ENCODE results near the gene TNFRSF14. TPM values are rescaled to one million over a fixed set of nuclear protein-coding genes. Genes with fewer than 3 reads are reported as not detected.

The TNFRSF14 gene
- polyA plus RNA-seq, 4 donors: 164 to 398 (median 326) TPM

DNA sequence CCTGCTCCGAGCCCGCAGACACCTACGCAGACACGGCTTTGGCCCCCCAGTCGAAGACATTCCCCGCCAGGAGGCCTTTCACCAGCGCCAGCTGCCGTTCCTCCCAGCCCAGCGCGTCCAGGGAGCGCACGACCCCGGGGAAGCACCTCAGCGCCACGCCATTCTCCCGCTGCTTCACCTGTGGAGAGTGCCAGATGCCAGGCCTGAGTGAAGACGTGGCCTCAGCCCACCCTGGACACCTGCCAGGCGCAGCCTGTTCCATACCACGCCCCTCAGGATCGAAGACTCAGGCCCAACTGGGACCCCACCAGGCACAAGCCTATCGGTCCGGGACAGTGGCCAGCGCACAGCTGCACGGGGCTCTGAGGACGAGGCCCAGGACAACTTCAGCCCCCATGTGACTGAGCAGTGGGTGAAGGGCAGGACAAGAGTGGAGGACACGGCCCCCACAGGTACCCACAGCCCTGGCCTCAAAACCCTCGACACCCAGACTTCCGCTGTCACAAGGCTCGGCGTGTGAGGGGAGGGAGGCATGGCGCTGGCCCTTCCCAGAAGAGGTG is 43.2 kb upstream of the TNFRSF14 start:
- Histone ChIP-seq H3K27ac (ENCODE audit: low read depth in 1 of 3, low read length in 2 of 3) (no peak overlapping the region), H3K9me3 (ENCODE audit: control insufficient read depth in 2 of 2, insufficient read depth in 1 of 2, low read depth in 1 of 2, low read length in 1 of 2) (no peaks in the 10 kb centered on the region), H3K4me1 (ENCODE audit: control insufficient read depth in 3 of 3, insufficient read depth in 2 of 3, low read depth in 1 of 3, low read length in 2 of 3) (no peaks in the 10 kb centered on the region), H3K4me3 (ENCODE audit: low read depth in 1 of 3, low read length in 3 of 3) (no peak overlapping the region), H3K36me3 (ENCODE audit: control insufficient read depth in 3 of 3, insufficient read depth in 2 of 3, low read depth in 1 of 3, low read length in 3 of 3) (peaks cover 31 to 98% (median 42%) of the 10 kb centered on the region in 3 donors), H3K27me3 (ENCODE audit: control insufficient read depth in 3 of 3, insufficient read depth in 3 of 3, low read length in 3 of 3) (no peaks in the 10 kb centered on the region)
- 90 to 93% (median 91%) methylated on average over 28 to 31 of the region's 31 CpGs for WGBS, 3 donors
- FAIRE-seq: no peak
- DNase-seq: no peak

DNA sequence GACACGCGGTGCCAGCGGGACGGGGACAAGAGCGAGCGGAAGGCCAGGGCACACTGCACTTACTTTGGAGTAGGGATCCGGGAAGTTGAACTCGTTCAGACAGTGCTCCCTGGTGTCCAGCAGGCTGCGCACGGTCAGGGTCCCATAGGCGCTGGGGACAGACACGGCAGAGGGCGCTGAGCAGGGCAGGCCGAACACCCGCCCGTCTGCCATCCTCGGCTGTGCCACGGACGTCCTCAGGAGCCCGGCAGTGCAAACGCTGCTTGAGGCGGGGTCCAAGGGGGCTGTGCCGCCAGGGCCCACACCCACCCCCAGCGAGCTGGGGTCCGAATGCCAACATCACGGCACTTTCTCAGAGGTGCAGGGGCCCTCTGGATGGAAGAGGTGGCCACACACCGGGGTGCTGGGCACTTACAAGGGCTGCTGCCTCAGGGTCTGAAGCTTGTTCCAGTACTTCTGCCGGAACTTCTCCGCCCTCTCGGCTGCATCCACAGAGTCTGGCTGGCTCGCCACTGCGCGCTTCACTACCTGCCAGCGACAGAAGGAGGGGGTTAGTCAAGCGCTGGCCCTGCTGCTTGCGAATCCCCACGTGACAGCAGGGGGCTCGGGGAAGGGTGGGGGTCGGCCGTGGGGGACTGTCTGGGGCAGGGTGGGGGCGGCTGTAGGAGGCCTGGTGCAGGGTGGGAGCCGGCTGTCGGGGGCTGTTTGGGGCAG is 42.1 kb upstream of the TNFRSF14 start:
- H3K4me3 ChIP-seq (ENCODE audit: low read depth in 1 of 3, low read length in 3 of 3): no peak overlapping the region
- no peak overlapping the region for H3K27ac ChIP-seq (ENCODE audit: low read depth in 1 of 3, low read length in 2 of 3)
- H3K4me1 ChIP-seq (ENCODE audit: control insufficient read depth in 3 of 3, insufficient read depth in 2 of 3, low read depth in 1 of 3, low read length in 2 of 3): no peaks in the 10 kb centered on the region
- H3K36me3 ChIP-seq (ENCODE audit: control insufficient read depth in 3 of 3, insufficient read depth in 2 of 3, low read depth in 1 of 3, low read length in 3 of 3): peaks cover 35 to 98% (median 47%) of the 10 kb centered on the region in 3 donors
- DNase-seq (no peak), FAIRE-seq (no peak)
- no peaks in the 10 kb centered on the region for H3K9me3 ChIP-seq (ENCODE audit: control insufficient read depth in 2 of 2, insufficient read depth in 1 of 2, low read depth in 1 of 2, low read length in 1 of 2)
- whole genome bisulfite sequencing, 3 donors: 94 to 95% (median 95%) methylated on average over 39 to 43 of the region's 43 CpGs
- H3K27me3 ChIP-seq (ENCODE audit: control insufficient read depth in 3 of 3, insufficient read depth in 3 of 3, low read length in 3 of 3): no peaks in the 10 kb centered on the region

DNA sequence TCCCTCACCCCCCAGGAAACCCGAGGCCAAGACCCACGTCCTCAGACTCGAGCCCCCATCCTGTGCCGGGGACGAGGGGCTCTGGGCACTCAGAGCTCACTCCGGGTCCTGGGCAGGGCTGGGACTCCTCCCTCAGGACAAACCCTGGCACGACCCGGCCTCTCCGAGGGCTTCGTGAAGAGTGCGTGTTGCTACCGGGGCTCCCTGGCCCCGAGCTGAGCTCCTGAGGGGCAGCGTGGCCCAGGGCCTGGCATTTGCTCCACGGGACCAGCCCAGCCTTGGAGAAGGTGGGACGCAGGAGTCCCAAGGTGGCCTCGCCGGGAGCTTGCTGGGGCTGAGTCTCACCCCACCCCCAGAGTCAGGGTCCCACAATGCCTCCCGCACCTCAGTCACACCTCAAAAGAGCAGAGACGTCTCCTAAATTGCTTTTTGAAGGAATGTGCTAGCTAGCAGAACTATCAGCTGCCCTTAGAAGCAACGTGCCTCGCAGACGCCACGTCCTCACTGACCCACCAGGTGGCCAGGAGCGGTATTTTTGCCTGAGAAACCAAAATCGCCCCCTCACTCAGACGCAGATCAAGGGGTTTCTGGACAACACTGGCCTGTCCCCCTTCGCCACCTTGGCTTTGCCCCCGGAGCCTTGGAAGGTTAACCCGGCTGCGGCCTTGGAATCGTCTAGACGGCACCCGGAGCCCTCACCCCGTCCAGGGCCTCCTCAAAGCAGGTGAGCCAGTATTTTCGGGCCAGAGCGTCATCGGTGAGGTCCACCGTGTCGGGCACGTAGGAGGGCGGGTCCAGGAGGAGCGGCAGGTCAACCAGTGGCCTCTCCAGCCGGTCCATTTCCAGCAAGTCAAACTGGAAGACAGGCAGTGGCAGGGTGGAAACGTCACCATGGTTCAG is 41.1 kb upstream of the TNFRSF14 start:
- H3K4me1 ChIP-seq (ENCODE audit: control insufficient read depth in 3 of 3, insufficient read depth in 2 of 3, low read depth in 1 of 3, low read length in 2 of 3): no peaks in the 10 kb centered on the region
- FAIRE-seq (no peak), DNase-seq (no peak)
- H3K27ac ChIP-seq (ENCODE audit: low read depth in 1 of 3, low read length in 2 of 3): no peak overlapping the region
- 90 to 94% (median 92%) methylated on average over 44 to 45 of the region's 45 CpGs for whole genome bisulfite sequencing, 3 donors
- no peaks in the 10 kb centered on the region for H3K9me3 ChIP-seq (ENCODE audit: control insufficient read depth in 2 of 2, insufficient read depth in 1 of 2, low read depth in 1 of 2, low read length in 1 of 2)
- peaks cover 36 to 98% (median 41%) of the 10 kb centered on the region in 3 donors for H3K36me3 ChIP-seq (ENCODE audit: control insufficient read depth in 3 of 3, insufficient read depth in 2 of 3, low read depth in 1 of 3, low read length in 3 of 3)
- no peaks in the 10 kb centered on the region for H3K27me3 ChIP-seq (ENCODE audit: control insufficient read depth in 3 of 3, insufficient read depth in 3 of 3, low read length in 3 of 3)
- no peak overlapping the region for H3K4me3 ChIP-seq (ENCODE audit: low read depth in 1 of 3, low read length in 3 of 3)

DNA sequence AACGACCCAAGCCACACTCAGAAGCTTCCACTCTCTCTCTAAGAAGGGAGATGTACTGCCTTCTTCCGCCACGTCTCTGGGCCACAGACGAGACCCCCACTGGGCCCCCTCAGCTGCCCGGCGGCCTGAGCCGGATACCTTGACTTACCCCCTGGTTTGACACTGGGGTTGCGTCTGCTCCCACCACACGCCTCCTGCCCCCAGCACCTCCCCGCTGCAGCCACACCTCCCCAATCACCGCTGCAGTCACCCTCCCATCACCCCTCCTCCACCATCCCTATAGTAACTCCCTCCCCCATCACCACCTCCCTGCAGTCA is 40.4 kb upstream of the TNFRSF14 start:
- no peaks in the 10 kb centered on the region for H3K4me1 ChIP-seq (ENCODE audit: control insufficient read depth in 3 of 3, insufficient read depth in 2 of 3, low read depth in 1 of 3, low read length in 2 of 3)
- WGBS, 3 donors: 92 to 99% (median 93%) methylated on average over 10 to 11 of the region's 11 CpGs
- no peaks in the 10 kb centered on the region for H3K9me3 ChIP-seq (ENCODE audit: control insufficient read depth in 2 of 2, insufficient read depth in 1 of 2, low read depth in 1 of 2, low read length in 1 of 2)
- H3K27ac ChIP-seq (ENCODE audit: low read depth in 1 of 3, low read length in 2 of 3): no peak overlapping the region
- peaks cover 36 to 98% (median 36%) of the 10 kb centered on the region in 3 donors for H3K36me3 ChIP-seq (ENCODE audit: control insufficient read depth in 3 of 3, insufficient read depth in 2 of 3, low read depth in 1 of 3, low read length in 3 of 3)
- DNase-seq: no peak
- no peak for FAIRE-seq
- no peaks in the 10 kb centered on the region for H3K27me3 ChIP-seq (ENCODE audit: control insufficient read depth in 3 of 3, insufficient read depth in 3 of 3, low read length in 3 of 3)
- H3K4me3 ChIP-seq (ENCODE audit: low read depth in 1 of 3, low read length in 3 of 3): no peak overlapping the region

DNA sequence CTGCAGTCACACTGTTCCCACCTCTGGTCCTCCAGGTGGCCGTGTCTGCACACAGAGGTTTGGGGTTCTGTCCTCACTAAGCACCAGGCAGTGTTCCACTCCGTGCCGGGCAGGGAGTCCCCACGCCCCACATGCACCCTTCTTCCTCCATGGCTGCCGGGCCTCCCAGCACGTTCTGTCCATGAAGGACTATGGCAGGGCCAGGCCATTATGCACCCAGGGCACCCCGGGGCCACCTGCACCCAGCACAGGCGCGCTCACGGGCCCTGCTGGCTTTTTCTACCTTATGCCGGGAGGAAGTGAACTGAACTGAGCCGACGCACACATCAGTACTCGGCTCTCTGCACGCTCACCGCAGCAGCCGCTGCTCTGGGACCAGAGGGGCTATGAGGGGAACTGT is 40.0 kb upstream of the TNFRSF14 start:
- H3K27ac ChIP-seq (ENCODE audit: low read depth in 1 of 3, low read length in 2 of 3): no peak overlapping the region
- no peaks in the 10 kb centered on the region for H3K4me1 ChIP-seq (ENCODE audit: control insufficient read depth in 3 of 3, insufficient read depth in 2 of 3, low read depth in 1 of 3, low read length in 2 of 3)
- H3K4me3 ChIP-seq (ENCODE audit: low read depth in 1 of 3, low read length in 3 of 3): no peak overlapping the region
- no peaks in the 10 kb centered on the region for H3K9me3 ChIP-seq (ENCODE audit: control insufficient read depth in 2 of 2, insufficient read depth in 1 of 2, low read depth in 1 of 2, low read length in 1 of 2)
- FAIRE-seq (no peak), DNase-seq (no peak)
- WGBS, 3 donors: 92 to 96% (median 93%) methylated on average over 16 to 17 of the region's 17 CpGs
- peaks cover 34 to 98% (median 37%) of the 10 kb centered on the region in 3 donors for H3K36me3 ChIP-seq (ENCODE audit: control insufficient read depth in 3 of 3, insufficient read depth in 2 of 3, low read depth in 1 of 3, low read length in 3 of 3)
- no peaks in the 10 kb centered on the region for H3K27me3 ChIP-seq (ENCODE audit: control insufficient read depth in 3 of 3, insufficient read depth in 3 of 3, low read length in 3 of 3)

DNA sequence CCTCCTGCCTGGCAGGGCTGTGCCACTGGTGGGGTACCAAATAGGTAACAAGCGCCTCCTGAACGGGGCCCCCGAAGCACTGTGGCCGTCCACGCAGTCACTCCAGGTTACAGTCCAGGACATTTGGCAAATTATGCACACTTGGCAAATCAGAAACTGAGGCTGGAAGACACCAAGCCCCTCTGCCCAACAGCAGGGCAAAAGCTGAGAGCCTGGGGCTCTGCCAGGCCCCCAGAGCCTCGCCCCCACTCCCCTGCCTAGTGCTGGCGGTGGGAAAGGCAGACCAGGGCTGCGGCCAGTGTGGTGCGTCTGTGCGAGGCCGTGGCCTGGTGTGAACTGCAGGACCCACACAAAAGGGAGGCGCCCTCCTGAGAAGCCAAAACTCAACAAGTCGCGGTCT is 39.2 kb upstream of the TNFRSF14 start:
- 94 to 96% (median 96%) methylated on average over 13 to 14 of the region's 14 CpGs for WGBS, 3 donors
- Histone ChIP-seq H3K27ac (ENCODE audit: low read depth in 1 of 3, low read length in 2 of 3) (no peak overlapping the region), H3K4me3 (ENCODE audit: low read depth in 1 of 3, low read length in 3 of 3) (no peak overlapping the region), H3K9me3 (ENCODE audit: control insufficient read depth in 2 of 2, insufficient read depth in 1 of 2, low read depth in 1 of 2, low read length in 1 of 2) (no peaks in the 10 kb centered on the region), H3K4me1 (ENCODE audit: control insufficient read depth in 3 of 3, insufficient read depth in 2 of 3, low read depth in 1 of 3, low read length in 2 of 3) (no peaks in the 10 kb centered on the region), H3K27me3 (ENCODE audit: control insufficient read depth in 3 of 3, insufficient read depth in 3 of 3, low read length in 3 of 3) (no peaks in the 10 kb centered on the region), H3K36me3 (ENCODE audit: control insufficient read depth in 3 of 3, insufficient read depth in 2 of 3, low read depth in 1 of 3, low read length in 3 of 3) (peaks cover 31 to 98% (median 34%) of the 10 kb centered on the region in 3 donors)
- FAIRE-seq: no peak
- no peak for DNase-seq

DNA sequence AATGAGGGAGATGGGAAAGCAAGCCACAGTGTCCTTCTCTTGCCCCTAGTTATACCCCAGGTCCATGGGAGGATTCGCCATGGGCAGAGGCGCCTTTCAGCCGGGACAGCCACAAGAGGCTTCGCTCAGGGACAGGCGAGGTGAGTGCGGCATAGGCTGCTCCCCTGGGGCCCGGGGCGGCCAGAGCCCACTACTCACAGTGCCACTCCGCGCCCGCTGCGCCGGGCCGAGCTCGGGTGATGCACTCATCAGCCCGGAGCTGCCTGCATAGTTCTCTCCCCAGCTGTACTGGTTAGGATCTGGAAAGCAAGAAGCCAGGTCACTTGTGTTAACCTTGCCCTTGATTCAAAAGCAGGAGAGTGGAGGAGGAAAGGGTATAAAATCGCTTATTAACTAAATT is 38.2 kb upstream of the TNFRSF14 start:
- Histone ChIP-seq H3K9me3 (ENCODE audit: control insufficient read depth in 2 of 2, insufficient read depth in 1 of 2, low read depth in 1 of 2, low read length in 1 of 2) (no peaks in the 10 kb centered on the region), H3K4me3 (ENCODE audit: low read depth in 1 of 3, low read length in 3 of 3) (no peak overlapping the region), H3K4me1 (ENCODE audit: control insufficient read depth in 3 of 3, insufficient read depth in 2 of 3, low read depth in 1 of 3, low read length in 2 of 3) (no peaks in the 10 kb centered on the region), H3K36me3 (ENCODE audit: control insufficient read depth in 3 of 3, insufficient read depth in 2 of 3, low read depth in 1 of 3, low read length in 3 of 3) (peaks cover 27 to 92% (median 30%) of the 10 kb centered on the region in 3 donors), H3K27ac (ENCODE audit: low read depth in 1 of 3, low read length in 2 of 3) (no peak overlapping the region), H3K27me3 (ENCODE audit: control insufficient read depth in 3 of 3, insufficient read depth in 3 of 3, low read length in 3 of 3) (no peaks in the 10 kb centered on the region)
- FAIRE-seq: no peak
- 95 to 96% (median 96%) methylated on average over 17 of the region's 17 CpGs for WGBS, 3 donors
- DNase-seq: no peak

DNA sequence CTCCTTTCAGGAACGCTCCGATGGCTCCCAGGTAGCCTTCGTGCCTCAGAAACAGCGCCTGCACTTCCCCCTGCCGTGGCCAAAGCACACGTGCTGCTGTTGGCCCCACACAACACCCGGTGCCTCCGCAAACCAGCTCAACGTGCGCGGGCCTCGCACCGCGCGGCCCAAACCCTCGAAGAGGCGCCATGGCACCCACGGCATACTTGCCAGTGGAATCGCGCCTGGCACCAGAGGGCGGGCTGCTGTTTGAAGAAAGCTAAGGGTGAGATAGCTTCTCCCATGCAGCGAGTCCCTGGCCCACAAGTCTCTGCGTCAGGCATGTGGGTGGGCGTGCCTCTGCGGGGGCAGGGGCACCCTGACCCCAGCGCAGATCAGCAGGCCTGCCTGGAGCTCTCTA is 37.6 kb upstream of the TNFRSF14 start:
- WGBS, 3 donors: 96% methylated on average over 26 of the region's 26 CpGs
- Histone ChIP-seq H3K27ac (ENCODE audit: low read depth in 1 of 3, low read length in 2 of 3) (no peak overlapping the region), H3K9me3 (ENCODE audit: control insufficient read depth in 2 of 2, insufficient read depth in 1 of 2, low read depth in 1 of 2, low read length in 1 of 2) (no peaks in the 10 kb centered on the region), H3K27me3 (ENCODE audit: control insufficient read depth in 3 of 3, insufficient read depth in 3 of 3, low read length in 3 of 3) (no peaks in the 10 kb centered on the region), H3K4me3 (ENCODE audit: low read depth in 1 of 3, low read length in 3 of 3) (no peak overlapping the region), H3K36me3 (ENCODE audit: control insufficient read depth in 3 of 3, insufficient read depth in 2 of 3, low read depth in 1 of 3, low read length in 3 of 3) (peaks cover 25 to 90% (median 29%) of the 10 kb centered on the region in 3 donors), H3K4me1 (ENCODE audit: control insufficient read depth in 3 of 3, insufficient read depth in 2 of 3, low read depth in 1 of 3, low read length in 2 of 3) (peaks cover 0 to under 1% (median 0%) of the 10 kb centered on the region in 3 donors)
- DNase-seq (no peak), FAIRE-seq (no peak)
